HL-60/S4 (cell line): ENCODE data around the gene TMEM33.

Experiments used
- in situ Hi-C: fragments of 300-500 bp; cut with MboI; formaldehyde crosslinking; loops from 2 replicates; pipeline ENCODE4 v1.14.3; 2022; ENCODE audit warnings: low sequenced_read_pairs

TMEM33 gene

DNA sequence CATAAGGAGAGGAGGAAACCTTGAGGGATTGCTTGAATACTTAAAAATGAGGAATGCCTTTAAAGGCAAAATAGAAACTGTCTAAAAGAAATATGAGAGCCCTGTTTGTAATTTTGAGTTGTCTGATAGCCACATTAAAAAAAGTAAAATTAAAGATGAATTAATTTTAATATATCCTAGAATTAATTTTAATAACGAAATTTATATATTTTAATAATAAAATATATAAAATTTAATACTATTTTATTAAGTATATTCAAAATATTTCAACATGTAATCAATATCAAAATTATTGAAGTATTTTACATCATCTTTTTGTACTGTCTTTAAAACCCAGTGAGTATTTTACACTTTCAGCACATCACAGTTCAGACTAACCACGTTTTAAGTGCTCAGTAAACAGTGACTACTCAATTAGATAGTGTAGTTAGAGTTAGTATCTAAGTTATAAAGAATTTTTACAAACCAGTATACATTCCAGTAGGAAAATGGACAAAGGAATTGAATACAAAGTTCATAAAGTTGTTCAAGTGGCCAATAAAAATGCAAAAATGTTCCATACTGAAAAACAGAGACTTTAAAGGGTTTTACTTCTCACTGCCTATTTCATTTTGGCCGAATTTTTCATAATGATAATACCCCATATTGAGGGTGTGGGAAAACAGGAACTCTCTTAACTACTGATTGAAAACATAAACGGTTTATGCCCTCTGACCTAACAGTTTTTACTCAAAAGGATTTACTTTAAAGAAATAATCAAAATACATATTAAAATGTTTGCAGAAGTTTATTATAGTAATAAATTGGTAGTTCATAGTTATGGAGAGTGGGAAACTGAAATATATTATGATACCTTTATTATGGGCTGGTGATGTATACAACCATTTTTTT is 58.0 kb downstream of the TMEM33 start:
- in situ Hi-C loops = no loop called here

DNA sequence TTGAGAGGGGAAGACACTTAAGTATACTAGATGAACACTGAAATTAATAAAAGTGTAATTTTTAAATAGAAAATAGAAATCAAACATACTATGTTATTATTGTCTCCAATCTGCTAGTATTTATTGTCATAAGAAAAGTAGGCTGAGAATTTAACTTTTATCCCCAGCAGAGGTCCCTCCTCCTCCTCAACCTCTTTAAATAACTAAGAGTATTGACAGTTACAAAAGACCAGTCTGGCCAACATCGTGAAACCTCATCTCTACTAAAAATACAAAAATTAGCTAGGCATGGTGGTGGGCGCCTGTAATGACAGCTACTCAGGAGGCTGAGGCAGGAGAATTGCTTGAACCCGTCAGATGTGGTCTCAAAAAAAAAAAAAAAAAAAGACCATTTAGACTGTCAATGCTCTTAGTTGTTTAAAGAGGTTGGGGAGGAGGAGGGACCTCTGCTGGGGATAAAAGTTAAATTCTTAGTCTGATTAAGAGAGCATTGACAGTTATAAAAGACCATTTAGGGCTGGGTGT is 59.3 kb downstream of the TMEM33 start:
- in situ Hi-C loops = no loop called here

DNA sequence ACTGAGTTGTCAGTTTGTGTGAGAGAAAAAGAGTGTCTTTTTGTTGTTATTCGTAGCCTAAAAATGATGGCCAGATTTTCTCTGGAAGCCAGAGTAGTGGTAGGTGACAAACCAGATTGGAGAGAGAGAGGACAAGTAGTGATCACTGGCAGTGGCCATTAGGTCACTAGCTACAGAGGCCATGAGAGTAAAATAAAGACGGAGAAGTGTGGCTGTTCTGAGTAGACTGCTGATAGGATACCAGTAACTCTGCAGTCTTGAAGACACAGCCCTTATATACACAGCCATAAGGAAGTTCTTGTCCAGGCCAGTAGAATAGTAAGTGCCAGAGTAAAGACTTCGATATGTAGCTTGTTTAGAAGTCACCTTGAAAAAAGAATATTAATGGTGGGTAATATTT is 62.8 kb downstream of the TMEM33 start:
- in situ Hi-C loops = no loop called here

DNA sequence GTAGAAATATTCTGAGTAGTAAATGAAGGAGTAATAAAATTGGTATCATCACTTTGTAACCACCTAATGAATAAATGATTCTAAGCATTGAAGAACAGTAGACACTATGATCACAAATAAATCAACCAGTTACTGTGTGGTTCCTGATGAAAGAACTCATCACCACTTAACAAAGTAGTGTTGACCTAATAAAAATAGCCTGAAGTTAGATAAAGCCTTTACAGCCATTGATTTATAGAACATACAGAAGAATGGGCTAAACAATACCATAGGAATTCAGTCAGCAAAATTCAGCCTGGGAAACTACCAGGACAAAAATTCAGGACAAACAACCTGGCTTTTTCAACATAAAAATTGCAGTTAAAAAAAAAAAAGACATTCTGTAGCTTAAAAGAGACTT is 64.1 kb downstream of the TMEM33 start:
- in situ Hi-C loops = no loop called here

DNA sequence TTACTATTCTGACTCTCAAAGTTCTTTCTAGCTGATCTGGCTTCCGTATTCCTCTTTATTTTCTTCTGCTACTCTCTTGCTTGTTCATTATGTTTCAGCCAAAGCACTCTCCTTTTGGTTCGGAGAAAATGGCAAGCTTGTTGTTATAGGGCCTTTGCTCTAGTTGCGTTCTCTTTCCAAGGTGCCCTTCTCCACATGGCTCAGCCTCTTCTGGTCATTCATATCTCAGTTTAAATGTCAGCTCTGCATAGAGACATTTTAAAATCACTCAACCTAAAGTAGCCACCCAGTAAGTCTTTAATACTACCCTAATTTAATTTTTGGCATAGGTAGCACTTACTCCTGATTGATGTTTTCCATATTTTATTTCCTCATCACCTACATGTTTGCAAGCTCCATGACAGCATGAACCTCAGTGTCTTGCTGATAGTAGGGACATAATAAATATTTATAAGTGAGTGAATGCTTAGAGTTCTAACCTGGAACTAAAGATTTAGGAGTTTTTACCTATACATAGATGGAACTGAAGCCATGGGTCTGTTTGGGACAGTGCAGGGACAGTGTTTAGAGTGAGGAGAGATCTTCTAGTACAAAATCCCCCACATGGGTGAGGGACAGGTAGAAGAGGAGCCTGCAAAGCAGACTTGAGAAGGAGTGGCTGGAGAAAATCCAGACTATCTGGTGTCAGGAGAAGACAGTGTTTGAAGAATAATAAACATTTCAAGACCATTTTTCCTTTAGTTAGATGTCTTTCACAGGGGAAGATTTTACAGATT is 73.0 kb downstream of the TMEM33 start:
- in situ Hi-C loops = no loop called here
